Stimulated activated CD4-positive, alpha-beta T cell treated with anti-CD3 and anti-CD28 coated beads, Interleukin-12 subunit alpha, Interleukin-12 subunit beta, amount 100 ng/mL, for 24 hours (primary cell): ENCODE measurements around the gene ZNF433.

Experiments used
- DNase-seq, 2 experiments: peaks; one replicate each; pipeline ENCODE4 v3.0.0-alpha.2; 2020; ENCODE audit warnings: low read depth in 2 of 2

ZNF433 gene

DNA sequence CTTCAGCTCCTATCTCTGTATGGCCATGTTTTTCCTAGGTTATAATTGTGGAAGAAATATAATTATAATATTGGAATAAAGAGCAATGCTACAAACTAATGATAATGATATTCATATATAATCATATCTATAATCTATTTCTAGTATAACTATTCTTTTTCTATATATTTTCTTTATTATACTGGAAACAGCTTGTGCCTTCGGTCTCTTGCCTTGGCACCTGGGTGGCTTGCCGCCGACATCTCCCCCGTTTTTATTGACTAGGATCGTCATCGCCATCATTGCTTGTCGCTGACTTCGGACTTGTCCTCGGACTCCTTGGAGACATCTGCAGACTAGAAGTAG is 46.4 kb downstream of the ZNF433 start:
- no peak for DNase-seq

DNA sequence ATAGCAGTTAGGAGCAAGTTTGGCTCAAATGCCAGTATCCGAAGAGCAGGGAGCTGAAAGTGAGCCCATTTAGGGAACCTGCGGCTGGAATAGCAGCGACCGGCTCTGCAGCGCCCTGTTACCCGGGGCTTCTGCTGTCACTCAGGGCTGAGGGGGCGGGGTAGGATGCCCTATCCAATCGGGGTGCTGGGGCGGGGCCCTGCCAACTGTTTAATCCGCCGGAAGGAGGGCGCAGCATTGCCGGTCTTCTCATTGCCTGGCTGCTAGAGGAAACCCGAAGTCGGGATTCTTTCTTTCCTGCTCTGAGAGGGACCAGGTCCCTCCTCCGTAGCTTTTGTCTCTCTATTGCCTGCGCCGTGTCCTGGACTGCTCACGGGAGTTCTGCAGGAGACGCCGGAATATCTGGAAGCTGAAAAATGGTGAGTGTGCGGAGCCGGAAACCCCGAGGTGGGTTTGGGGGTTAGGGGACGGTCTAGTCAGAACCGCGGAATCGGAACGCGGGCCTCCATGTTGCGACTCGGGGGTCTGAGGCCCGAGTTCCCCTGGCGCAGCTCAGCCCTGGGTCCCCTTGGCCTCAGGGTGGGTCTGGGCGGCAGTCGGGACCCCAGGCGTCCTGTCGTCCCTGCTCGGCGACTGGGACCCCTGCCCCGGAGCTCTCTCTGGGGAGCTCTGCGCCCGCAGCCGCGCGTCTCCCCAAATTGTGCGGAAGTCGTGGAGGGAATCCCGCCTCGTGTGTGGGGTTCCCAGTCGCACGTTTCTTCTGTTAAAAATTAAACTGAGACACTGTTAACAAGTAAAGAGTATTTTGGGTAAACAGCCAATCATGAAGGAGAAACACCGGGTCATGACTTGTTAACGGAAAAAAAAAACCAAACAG is 47.8 kb downstream of the ZNF433 start:
- peak; percentile 82 to 96 for DNase-seq

DNA sequence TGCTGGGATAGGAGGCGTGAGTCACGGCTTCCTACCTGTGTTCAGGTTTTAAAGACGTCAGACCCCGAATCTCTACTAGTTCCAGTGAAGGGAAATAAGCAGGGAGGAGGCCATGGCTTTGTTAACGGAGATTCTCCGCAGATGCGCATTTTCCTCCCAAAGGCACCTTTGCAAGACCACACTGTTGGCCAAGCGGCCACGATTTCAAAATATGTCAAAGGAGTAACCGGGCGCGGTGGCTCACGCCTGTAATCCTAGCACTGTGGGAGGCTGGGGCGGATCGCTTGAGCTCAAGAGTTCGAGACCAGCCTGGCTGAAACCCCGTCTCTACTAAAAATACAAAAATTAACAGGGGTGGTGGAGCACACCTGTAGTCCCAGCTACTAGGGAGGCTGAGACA is 48.7 kb downstream of the ZNF433 start:
- DNase-seq, result no peak

DNA sequence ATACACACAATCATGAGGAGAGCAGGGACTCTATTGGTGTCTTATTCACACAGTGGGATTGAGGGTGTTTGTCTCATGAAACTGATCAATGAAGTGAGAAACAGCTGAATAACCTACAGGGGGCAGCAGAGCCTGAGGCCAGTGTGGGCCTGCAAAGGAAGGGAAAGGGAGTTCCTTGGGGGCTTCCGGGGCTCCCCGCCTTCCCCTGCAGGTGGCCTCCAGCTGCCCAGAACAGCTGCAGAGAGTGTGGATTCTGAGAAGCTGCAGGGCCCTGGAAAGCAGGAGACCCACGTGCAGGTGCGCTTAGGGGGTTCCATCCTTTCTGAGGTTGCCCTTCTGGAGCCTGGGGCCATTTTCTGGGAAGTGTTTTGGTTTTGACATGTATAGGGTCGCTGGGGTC is 50.5 kb downstream of the ZNF433 start:
- no peak for DNase-seq

DNA sequence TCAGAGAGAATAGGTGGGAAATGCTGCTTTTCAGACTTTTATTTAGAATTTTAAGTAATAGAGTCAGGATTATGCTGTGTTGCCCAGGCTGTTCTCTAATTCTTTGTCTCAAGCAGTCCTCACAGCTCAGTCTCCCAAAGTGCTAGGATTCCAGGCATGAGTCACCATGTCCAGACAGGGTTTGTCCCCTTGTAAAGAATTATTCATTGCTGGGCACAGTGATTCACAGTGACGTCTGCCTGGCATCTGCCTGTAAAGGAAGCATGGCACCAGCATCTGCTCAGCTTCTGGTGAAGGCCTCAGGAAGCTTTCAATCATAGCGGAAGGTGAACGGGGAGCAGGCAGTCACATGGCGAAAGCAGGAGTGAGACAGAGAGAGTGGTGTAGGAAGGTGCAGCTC is 53.0 kb downstream of the ZNF433 start:
- DNase-seq, result no peak

DNA sequence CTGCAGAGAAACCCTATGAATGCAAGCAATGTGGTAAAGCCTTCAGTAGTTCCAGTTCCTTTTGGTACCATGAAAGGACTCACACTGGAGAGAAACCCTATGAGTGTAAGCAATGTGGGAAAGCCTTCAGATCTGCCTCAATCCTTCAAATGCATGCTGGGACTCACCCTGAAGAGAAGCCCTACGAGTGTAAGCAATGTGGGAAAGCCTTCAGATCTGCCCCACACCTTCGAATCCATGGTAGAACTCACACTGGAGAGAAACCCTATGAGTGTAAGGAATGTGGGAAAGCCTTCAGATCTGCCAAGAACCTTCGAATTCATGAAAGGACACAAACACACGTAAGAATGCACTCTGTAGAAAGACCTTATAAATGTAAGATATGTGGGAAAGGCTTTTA is 56.0 kb downstream of the ZNF433 start:
- DNase-seq, result no peak

DNA sequence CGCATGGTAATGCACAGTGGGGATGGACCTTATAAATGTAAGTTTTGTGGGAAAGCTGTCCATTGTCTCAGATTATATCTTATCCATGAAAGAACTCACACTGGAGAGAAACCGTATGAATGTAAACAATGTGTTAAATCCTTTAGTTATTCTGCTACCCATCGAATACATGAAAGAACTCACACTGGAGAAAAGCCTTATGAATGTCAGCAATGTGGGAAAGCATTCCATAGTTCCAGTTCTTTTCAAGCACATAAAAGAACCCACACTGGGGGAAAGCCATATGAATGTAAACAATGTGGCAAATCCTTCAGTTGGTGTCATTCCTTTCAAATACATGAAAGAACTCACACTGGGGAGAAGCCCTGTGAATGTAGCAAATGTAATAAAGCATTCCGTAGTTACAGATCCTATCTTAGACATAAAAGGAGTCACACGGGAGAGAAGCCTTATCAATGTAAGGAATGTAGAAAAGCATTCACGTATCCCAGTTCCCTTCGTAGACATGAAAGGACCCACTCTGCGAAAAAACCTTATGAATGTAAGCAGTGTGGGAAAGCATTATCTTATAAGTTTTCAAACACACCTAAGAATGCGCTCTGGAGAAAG is 56.9 kb downstream of the ZNF433 start:
- no peak for DNase-seq

DNA sequence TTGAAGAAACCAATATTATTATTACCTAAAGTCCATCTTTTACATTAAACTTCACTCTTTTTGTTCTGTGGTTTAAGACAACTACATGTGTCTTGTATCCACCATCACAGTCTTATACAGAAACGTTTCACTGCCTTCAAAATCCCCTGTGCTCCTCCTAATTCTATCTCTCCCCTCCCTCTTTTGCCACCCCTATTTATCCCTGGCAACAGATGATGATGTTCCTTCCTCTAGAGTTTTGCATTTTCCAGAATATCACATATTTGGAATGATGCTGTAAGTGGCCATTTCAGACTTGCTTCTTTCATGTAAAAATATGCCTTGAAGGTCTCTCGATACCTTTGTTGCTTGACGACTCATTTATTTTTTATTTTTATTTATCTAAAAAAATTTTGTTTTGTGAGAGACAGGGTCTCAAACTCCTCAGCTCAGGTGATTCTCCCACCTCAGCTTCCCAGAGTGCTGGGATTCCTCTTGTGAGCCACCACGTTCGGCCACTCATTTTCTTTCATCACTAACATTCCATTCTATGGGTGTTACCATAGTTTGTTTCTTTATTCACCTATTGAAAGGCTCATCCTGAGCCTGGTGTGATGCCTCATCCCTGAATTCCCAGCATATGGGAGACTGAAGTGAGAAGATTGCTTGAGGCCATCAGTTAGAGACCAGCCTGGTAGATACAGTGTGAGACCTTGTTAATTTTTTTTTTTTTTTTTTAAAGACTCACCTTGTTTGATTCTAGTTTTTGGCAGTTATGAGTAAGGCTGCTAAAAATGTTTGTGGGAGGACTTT is 62.3 kb downstream of the ZNF433 start:
- no peak for DNase-seq

DNA sequence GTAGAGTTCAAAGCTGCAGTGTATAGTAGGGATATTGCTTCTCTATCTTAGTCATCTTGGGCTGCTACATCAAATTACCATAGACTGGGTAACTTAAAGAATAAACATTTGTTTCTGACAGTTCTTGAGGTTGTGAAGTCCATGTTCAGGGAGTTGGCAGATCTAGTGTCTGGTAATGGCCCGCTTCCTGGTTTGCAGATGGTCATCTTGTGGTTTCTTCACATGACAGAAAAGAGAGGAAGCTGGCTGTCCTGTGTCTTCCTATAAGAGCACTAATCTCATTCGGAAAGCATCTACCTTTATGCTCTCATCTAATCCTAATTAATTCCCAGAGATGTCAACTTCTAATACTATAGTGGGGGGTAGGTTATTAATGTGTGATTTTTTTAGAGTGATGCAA is 64.4 kb downstream of the ZNF433 start:
- DNase-seq, result no peak

DNA sequence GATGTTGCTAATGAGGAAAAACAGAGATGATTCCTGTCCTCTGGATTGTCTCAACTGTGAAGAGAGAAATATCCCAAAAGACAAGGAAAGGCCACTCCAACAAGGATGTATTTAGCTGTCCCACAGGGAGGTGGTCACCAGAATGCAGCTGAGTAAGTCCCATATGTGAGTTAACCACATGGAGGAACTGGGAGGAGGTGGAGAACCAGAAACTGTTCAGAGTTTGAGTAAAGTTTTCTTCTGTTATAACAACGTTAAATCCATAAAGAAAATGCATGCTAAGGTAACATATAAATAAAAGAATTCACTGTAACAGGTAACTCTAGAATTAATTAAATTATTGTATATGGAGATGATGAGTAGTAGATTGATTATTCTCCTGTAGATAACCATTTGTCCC is 65.3 kb downstream of the ZNF433 start:
- DNase-seq, result no peak

DNA sequence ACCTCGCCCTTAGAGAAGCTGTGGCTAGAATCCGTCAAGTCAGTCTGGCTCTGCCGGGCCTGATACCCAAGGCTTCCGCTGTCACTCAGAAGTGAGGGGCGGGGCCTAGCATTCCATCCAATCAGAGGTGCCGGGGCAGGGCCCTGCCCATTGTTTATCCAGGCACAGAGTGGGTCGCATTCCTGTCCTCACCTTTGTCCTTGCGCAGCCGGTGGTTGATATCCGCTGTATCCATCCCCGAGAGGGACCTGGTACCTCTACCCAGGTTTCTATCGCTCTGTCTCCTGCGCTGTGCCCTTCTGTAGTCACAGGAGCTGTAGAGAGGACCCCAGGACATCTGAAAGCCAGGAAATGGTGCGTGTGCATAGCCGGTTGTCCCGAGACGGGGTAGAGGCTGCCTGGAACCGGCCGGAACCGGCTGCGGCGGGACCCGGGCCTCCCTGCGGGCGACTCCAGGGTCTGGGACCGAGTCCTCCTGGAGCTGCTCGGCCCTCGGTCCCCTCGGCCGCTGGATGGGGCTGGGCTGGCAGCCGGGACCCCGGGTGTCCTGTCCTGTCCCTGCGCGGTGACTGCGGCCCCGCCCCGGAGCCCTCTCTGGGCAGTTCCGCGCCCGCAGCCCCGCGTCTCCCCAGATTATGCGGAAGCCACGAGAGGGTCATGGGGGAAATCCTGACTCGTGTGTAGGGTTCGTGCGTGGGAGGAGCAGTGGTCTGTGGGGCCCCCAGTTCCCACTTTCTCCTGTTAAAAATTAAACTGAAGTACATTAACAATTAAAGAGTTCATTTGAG is 70.4 kb downstream of the ZNF433 start, which contains the start of gene ZNF763:
Gene ZNF763, plus strand, starts transcription at position 183 of the 788 bp plus-strand sequence. Its CDS starts 169 bp downstream, at position 352.
- DNase-seq, result peak; percentile 71 to 87
